GM19395 (cell line): ENCODE results near the gene ATAD1.
"Not testable (repeated sequence)": the region's sequence is repeated elsewhere in the genome, so short reads cannot be mapped to it uniquely, and the experiment has no call there.

Source experiments
- ATAC-seq: cut with Tn5 transposase; IDR thresholded peaks from one replicate; pipeline ENCODE4 v1.9.1; 2021; ENCODE audit warnings: mild to moderate bottlenecking, moderate library complexity; ENCODE audit not compliant: unreplicated experiment

The ATAD1 gene

DNA sequence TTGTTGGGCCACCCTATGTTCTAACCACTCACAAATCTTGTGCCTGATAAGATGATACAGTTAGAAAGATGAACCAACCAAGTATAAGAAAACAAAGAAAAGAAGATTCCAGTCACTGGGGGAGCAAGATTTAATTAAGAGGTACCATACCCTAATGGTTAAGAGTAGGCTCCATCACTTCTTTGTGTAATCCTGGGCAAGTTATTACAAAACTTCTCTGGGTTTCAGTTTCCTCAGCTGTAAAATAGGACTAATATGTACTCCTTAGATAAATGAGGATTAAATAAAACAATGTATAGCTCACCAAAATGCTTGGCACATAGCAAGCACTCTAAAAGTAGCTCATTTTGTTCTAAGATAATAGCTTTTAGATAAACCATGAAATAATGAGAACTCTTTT, 58.5 kb downstream of the ATAD1 start:
- no peak for ATAC-seq

- ATAC-seq: no peak
These were observed 60.3 kb downstream of the ATAD1 start for GRCh38 chr10:87757685-87758084.

- ATAC-seq: no peak
These were observed 63.8 kb downstream of the ATAD1 start for GRCh38 chr10:87753995-87754866.

DNA sequence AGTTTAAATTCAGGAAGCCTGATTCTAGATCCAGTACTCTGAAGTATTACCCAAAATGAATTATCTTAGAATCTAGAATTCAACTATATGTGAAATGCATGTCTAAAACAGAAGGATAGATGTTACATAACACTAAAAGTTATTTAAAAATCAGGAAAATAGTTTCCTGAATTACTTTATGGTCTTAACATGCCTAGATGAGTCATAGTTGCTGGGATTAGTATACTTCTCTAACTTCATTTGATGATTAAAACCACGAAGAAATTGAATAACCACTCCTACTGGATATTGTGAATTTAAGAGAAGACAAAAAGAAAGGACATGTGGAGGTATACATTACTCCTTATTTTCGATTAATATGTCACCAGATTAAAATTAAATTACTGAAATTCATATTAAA, 65.5 kb downstream of the ATAD1 start:
- no peak for ATAC-seq

DNA sequence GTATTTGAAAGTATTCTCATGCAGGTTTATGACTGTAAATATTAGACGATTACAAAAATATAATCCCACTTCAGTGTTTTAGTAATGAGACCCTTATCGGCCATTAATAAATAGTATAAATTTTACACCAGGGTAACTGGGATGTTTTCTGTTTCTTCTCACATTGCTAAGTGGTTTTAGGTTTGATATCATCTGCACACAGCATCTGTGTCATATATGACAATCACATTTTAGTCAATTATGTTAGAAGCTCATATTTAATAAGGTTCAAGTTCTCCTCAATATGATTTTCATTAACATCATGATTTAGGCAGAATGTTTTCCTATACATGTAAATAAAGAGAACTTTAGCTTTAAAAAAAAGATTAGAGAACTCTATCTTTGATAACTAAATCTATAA, 66.8 kb downstream of the ATAD1 start:
- no peak for ATAC-seq

DNA sequence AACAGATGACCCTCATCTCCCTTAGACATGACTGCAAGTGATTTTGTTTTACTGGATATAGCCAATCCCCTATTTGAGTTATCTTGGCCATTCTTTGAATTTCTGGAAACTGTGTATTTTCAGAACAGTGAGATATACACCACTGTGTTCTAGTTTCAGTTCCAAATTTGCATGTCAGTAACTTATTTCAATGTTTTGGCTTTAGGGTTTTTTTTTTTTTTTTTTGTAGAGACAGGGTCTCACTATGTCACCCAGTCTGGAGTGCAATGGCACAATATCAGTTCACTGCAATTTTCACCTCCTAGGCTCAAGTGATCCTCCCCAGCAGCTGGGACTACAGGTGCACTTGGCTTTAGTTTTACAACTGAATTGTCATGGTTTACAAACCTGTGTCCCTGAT, 67.2 kb downstream of the ATAD1 start:
- peak; percentile 77 for ATAC-seq

DNA sequence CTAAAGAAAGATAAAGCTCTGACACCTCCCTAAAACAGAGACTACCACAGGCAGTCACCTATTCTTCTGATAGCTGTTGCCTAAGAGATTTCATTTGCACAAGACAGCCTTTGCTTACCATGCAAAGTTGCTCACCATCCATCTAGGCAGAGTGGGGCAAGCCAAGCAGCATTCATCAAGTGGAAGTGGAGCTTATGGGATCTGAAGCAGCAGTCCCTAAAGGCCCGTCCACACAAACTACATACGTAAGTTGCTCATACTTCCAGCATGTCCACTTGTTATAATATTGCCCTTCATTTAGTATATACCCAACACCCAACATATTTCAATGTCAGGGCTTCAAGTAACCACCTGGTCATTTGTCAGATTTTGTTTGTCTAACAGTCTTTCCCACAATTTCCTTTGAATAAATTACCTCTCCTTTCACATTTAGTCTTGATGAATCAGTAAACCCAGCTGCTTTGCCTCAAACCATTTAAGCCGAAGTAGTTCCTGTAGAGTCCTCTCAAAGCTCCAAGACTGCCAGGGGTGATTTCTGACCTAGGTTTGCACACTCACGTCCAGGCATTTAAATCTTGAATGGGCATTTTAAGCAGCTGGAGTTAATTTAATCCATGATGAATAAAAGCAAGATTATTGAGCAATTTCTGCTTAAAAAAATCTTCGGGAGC, 67.9 kb downstream of the ATAD1 start:
- ATAC-seq: no peak

- not testable (repeated sequence) for ATAC-seq
These were observed 69.8 kb downstream of the ATAD1 start for GRCh38 chr10:87748244-87748643.

DNA sequence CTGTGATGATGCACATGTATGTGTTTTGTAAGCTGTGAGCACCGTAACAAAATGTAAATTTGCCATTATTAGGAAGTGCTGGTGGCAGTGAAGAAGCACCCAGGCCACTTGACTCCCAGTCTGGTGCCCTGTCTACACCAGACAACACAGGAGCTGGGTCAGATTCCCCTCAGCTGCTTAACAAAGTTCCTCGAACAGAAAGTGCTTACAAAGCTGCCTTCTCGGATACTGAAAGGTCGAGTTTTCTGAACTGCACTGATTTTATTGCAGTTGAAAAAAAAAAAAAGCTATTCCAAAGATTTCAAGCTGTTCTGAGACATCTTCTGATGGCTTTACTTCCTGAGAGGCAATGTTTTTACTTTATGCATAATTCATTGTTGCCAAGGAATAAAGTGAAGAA, 71.1 kb downstream of the ATAD1 start:
- ATAC-seq: no peak

GRCh38 chr10:87744606-87745005, 73.4 kb downstream of the ATAD1 start:
- no peak for ATAC-seq

- ATAC-seq: not testable (repeated sequence)
These were observed 74.9 kb downstream of the ATAD1 start for GRCh38 chr10:87742992-87743610.

- no peak for ATAC-seq
These were observed 77.8 kb downstream of the ATAD1 start for GRCh38 chr10:87740254-87740655.

- no peak for ATAC-seq
These were observed 78.3 kb downstream of the ATAD1 start for GRCh38 chr10:87739703-87740102.

- not testable (repeated sequence) for ATAC-seq
These were observed 79.8 kb downstream of the ATAD1 start for GRCh38 chr10:87738253-87738652.

DNA sequence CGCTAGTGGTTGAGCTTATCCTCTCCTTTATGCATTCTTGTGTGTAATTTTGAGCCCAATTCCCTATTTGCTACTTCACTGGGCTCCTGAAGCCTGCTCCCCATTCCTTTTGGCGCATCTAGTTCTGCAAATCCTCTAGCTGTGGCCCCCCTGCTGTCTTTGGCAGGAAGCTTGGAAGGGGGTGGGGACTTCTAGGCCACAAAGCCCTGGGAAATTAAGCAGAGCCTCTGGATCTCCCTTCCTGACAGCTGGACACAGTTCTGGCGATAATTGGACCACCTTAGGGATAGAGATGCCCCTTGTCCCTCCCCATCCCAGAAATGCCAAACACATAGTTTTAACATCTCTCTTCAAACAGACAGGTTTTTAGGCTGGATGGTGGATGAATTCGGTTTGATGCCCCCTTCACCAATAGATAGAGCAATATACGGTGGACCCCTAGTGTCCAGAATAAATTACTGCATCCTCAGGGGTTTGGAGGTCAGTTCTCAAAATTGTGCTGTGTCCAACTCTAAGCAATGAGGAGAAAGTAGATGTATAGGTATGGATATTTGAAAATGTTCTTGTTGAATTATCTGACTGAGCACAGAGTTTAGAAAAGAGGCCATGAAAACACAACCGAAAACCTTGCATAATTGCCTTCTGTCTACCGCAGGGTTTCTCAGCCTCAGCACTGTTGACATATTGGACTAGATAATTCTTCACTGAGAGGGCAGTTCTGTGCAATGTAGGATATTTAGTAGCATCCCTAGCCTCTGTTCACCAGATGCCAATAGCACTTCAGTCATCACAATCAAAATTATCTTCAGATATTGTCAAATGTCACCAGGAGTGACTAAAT, 82.8 kb downstream of the ATAD1 start:
- ATAC-seq: no peak

- ATAC-seq: no peak
These were observed 84.9 kb downstream of the ATAD1 start for GRCh38 chr10:87733081-87733480.

GRCh38 chr10:87729940-87730339, 88.1 kb downstream of the ATAD1 start:
- no peak for ATAC-seq

DNA sequence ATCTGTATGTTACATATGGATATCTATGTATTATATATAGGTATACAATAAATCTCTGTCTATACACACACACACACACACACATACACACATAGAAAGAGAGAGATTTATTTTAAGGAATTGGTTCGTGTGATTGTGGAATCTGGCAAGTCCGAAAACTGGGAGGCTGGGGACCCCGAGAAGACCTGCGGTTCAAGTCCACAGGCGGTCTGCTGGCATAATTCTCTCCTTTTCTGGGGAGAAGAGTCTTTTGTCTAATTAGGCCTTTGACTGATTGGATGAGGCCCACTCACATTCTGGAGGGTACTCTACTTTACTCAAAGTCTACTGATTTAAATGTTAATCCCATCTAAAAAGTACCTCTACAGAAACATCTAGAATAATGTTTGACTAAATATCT, 93.2 kb downstream of the ATAD1 start:
- no peak for ATAC-seq

- no peak for ATAC-seq
These were observed 94.5 kb downstream of the ATAD1 start for GRCh38 chr10:87723500-87723899.

DNA sequence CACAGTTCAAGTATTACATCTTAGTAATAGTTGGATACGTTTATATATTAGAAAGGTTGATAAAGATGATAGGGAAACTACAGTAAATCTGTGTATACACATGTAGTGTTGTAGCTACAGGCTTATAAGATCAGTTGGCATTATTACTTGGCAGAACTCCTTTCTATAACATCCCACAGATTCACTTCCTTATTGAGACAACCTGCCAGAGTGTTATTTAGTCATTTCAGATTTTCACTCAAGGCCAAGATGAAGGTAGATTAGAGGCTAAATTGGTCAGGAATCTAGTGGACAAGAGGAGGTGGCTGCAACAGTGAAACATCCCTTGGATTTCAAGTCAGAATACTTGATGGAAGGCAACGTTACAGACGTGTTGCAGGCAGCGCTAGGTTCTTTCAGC, 95.3 kb downstream of the ATAD1 start:
- no peak for ATAC-seq

DNA sequence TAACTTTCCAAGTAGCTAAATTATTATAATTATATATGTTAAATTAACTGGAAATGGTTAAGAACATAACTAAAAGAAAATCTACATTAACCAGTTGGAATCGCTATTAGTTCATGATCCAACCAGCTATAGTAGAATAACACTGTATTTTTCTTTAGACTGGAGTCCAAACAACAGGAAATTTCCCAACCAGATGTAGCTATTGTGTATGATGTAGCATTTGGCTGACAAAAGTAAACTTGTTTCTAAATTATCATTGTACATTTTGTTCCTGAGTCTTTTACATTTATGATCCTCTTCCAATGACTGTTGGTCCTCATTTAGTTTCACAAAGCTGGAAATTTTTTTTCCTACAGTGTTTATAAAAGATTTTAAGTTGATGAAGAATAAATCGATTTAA, 96.2 kb downstream of the ATAD1 start:
- no peak for ATAC-seq
